PC-3 (cell line): ENCODE results near the gene MAD1L1. TPM values are rescaled to one million over a fixed set of nuclear protein-coding genes. Genes with fewer than 3 reads are reported as not detected.
A peak's percentile ranks its signal among the peaks of the same experiment; 100 is the strongest.

Experiments
- ATAC-seq: fragments of 200-7000 bp; cut with Tn5 transposase; 2 replicates; pipeline ENCODE4 v1.9.1; 2020; ENCODE audit warnings: mild to moderate bottlenecking, moderate library complexity
- Bru-seq: library from RNA; stranded (reverse); fragments of 400-500 nt; gene quantifications from one replicate; lab custom pipeline; 2021; lab: Mats Ljungman, UMichigan
- BruChase-seq, 2 experiments: library from RNA; stranded (reverse); fragments of 400-500 nt; gene quantifications; one replicate each; lab custom pipeline; 2021; lab: Mats Ljungman, UMichigan
- BruUV-seq: library from RNA; stranded (reverse); fragments of 400-500 nt; replicated peaks from 2 replicates; lab custom pipeline; 2021; lab: Mats Ljungman, UMichigan
- CTCF ChIA-PET: fragments of 300-600 bp; sonication (Branson Sonifier 250); formaldehyde crosslinking; loops from one replicate; lab custom pipeline; 2022; ENCODE audit warnings: antibody characterized with exemption; lab: Charles Lee
- POLR2A ChIA-PET: fragments of 300-600 bp; sonication (Branson Sonifier 250); formaldehyde crosslinking; loops from one replicate; lab custom pipeline; 2022; ENCODE audit warnings: antibody characterized with exemption; ENCODE audit not compliant: unreplicated experiment; lab: Charles Lee
- DNase-seq: peaks from one replicate; pipeline ENCODE4 v3.0.0-alpha.2; 2015
- H2AFZ ChIP-seq: fragments of 300-600 bp; sonication (generic); 2 replicates; pipeline ENCODE4 v1.6.0; 2016; ENCODE audit warnings: antibody characterized with exemption, low read length
- H3F3A ChIP-seq: fragments of 300-600 bp; sonication (generic); one replicate; pipeline ENCODE4 v1.6.0; 2017; ENCODE audit warnings: antibody characterized with exemption, low read length, control low read depth, mild to moderate bottlenecking; ENCODE audit not compliant: unreplicated experiment
- H3K27ac ChIP-seq: fragments of 300-600 bp; sonication (generic); 2 replicates; pipeline ENCODE4 v1.5.1; 2016; ENCODE audit warnings: mild to moderate bottlenecking, low read length
- H3K27me3 ChIP-seq: fragments of 300-600 bp; sonication (generic); 2 replicates; pipeline ENCODE4 v1.6.1; 2016; ENCODE audit warnings: low read length, mixed read lengths
- H3K36me3 ChIP-seq: fragments of 300-600 bp; sonication (generic); 2 replicates; pipeline ENCODE4 v1.6.1; 2016; ENCODE audit warnings: low read depth, mixed run types, low read length, mixed read lengths
- H3K4me1 ChIP-seq: fragments of 300-600 bp; sonication (generic); 2 replicates; pipeline ENCODE4 v1.5.1; 2016; ENCODE audit warnings: low read length; ENCODE audit not compliant: insufficient read depth
- H3K4me2 ChIP-seq: fragments of 300-600 bp; sonication (generic); 2 replicates; pipeline ENCODE4 v1.6.0; 2016; ENCODE audit warnings: low read length
- H3K4me3 ChIP-seq: fragments of 300-600 bp; sonication (generic); 2 replicates; pipeline ENCODE4 v1.5.1; 2016; ENCODE audit warnings: mild to moderate bottlenecking, low read length, mixed read lengths
- H3K79me2 ChIP-seq: fragments of 300-600 bp; sonication (generic); 2 replicates; pipeline ENCODE4 v1.6.1; 2017; ENCODE audit warnings: low read length, mixed read lengths
- H3K9ac ChIP-seq: fragments of 300-600 bp; sonication (generic); 2 replicates; pipeline ENCODE4 v1.6.0; 2016; ENCODE audit warnings: mild to moderate bottlenecking, low read length
- H3K9me2 ChIP-seq: fragments of 300-600 bp; sonication (generic); replicated peaks from 2 replicates; pipeline ENCODE4 v1.6.1; 2016; ENCODE audit warnings: mixed run types, low read length, mixed read lengths
- H3K9me3 ChIP-seq: fragments of 300-600 bp; sonication (generic); 2 replicates; pipeline ENCODE4 v1.6.1; 2016; ENCODE audit warnings: low read length, mixed read lengths
- H4K20me1 ChIP-seq: fragments of 300-600 bp; sonication (generic); 2 replicates; pipeline ENCODE4 v1.6.1; 2016; ENCODE audit warnings: low read length, mixed read lengths
- CTCF ChIP-seq: fragments of 300-600 bp; sonication (generic); conservative IDR thresholded peaks from 2 replicates; pipeline ENCODE4 v1.5.1; 2017; ENCODE audit warnings: antibody characterized with exemption, low read depth, mild to moderate bottlenecking, low read length
- EZH2 ChIP-seq: fragments of 300-600 bp; sonication (generic); IDR thresholded peaks from one replicate; pipeline ENCODE4 v1.6.1; 2017; ENCODE audit warnings: antibody characterized with exemption, mild to moderate bottlenecking, low read length; ENCODE audit not compliant: unreplicated experiment
- EZH2phosphoT487 ChIP-seq: fragments of 300-600 bp; sonication (generic); IDR thresholded peaks from 2 replicates; pipeline ENCODE4 v1.6.1; 2018; ENCODE audit warnings: mild to moderate bottlenecking, antibody characterized with exemption, low read length, borderline replicate concordance
- intact Hi-C: fragments of 100-400 bp; cut with micrococcal nuclease; formaldehyde crosslinking; loops from 2 replicates; pipeline ENCODE4 v1.9.0; 2023
- long read RNA-seq: library from polyadenylated mRNA; unstranded; transcript quantifications from one replicate; pipeline ENCODE4 v2.0.0, GENCODE V29; 2021; ENCODE audit not compliant: unreplicated experiment
- total RNA-seq: library from RNA; depleted of rRNA; stranded (reverse); fragments of >200 nt; gene quantifications from 2 replicates; pipeline ENCODE4 v1.2.3, GENCODE V29; 2014; rRNA removed

Gene MAD1L1
- 88.4 and 146 TPM in 2 replicates for total RNA-seq
- Bru-seq, nascent RNA, result percentile 67 among the genes with signal in this experiment
- BruChase-seq, experiment 1, labeled RNA remaining after a 6-hour chase, result percentile 66 among the genes with signal in this experiment
- percentile 63 among the genes with signal in this experiment for BruChase-seq, experiment 2, labeled RNA remaining after a 2-hour chase
- long read RNA-seq, transcript MAD1L1-204 (19 exons, 2,991 nt), result minor isoform, 8 of 176 reads
- long read RNA-seq, transcript MAD1L1-202 (19 exons, 2,762 nt), result major isoform, 10 of 176 reads
- long read RNA-seq, partial matches to known transcripts, result 15 of 176 reads
- long read RNA-seq, other reads (novel, unspliced or antisense), result 142 of 176 reads

- peaks cover 46% of the 10 kb centered on the region for H3K79me2 ChIP-seq
- H3K36me3 ChIP-seq, result peaks cover 22% of the 10 kb centered on the region
- TF ChIP-seq CTCF, result no peak
- TF ChIP-seq EZH2phosphoT487, result no peak
- TF ChIP-seq EZH2, result no peak
- ChIA-PET CTCF (no interaction called here), POLR2A (interaction anchor here (0.5 kb wide), 1 partner anchor 34 kb away, joined by 5 read pairs; no protein-coding TSS in a partner anchor)
- H3K4me1 ChIP-seq, result peaks cover 6% of the 10 kb centered on the region; the same call in 1 of the 2 replicates
- ATAC-seq (peak; percentile 88), DNase-seq (peak; percentile 89)
- H2AFZ ChIP-seq, result peak within 1 kb of the TSS; percentile 64
- no peaks in the 10 kb centered on the region for H3K9me2 ChIP-seq
- H3K27ac ChIP-seq, result no peak within 1 kb of the TSS
- no peaks in the 10 kb centered on the region for H3F3A ChIP-seq
- H3K4me2 ChIP-seq, result peak within 1 kb of the TSS; percentile 90
- intact Hi-C loops, result no loop called here
- peak within 1 kb of the TSS; percentile 98 for H3K4me3 ChIP-seq
- peak within 1 kb of the TSS; percentile 95 for H3K9ac ChIP-seq
- no peaks in the 10 kb centered on the region for H3K9me3 ChIP-seq
- no peaks in the 10 kb centered on the region for H3K27me3 ChIP-seq
- TSS peak; percentile 35 for BruUV-seq
- no peaks in the 10 kb centered on the region for H4K20me1 ChIP-seq
Measured at GRCh38 chr7:2232766-2233520, at the start of gene MAD1L1. Gene MAD1L1 (minus strand): TSS chr7:2232945. CDS start chr7:2230133, 2,812 bp downstream.

GRCh38 chr7:2282185-2282751 lies 49.5 kb upstream of the MAD1L1 start:
- no peak overlapping the region for H2AFZ ChIP-seq
- no peak for ATAC-seq
- H4K20me1 ChIP-seq, result no peaks in the 10 kb centered on the region
- no peaks in the 10 kb centered on the region for H3K9me2 ChIP-seq
- ChIA-PET POLR2A (no interaction called here), CTCF (no interaction called here)
- H3K79me2 ChIP-seq, result no peaks in the 10 kb centered on the region
- intact Hi-C loops, result no loop called here
- no peaks in the 10 kb centered on the region for H3K27me3 ChIP-seq
- no peak overlapping the region for H3K9ac ChIP-seq
- no peaks in the 10 kb centered on the region for H3K4me1 ChIP-seq
- H3K27ac ChIP-seq, result no peak overlapping the region
- TF ChIP-seq CTCF (no peak), EZH2phosphoT487 (no peak), EZH2 (no peak)
- no peaks in the 10 kb centered on the region for H3K9me3 ChIP-seq
- H3F3A ChIP-seq, result no peaks in the 10 kb centered on the region
- no peak for DNase-seq
- no peak overlapping the region for H3K4me3 ChIP-seq
- H3K36me3 ChIP-seq, result no peaks in the 10 kb centered on the region
- BruUV-seq, result no TSS peak
- no peak overlapping the region for H3K4me2 ChIP-seq
